Neural progenitor cell (in vitro differentiated cells): ENCODE results near the gene LVRN. TPM values are rescaled to one million over a fixed set of nuclear protein-coding genes. Genes with fewer than 3 reads are reported as not detected.

Experiments
- DNase-seq: peaks from one replicate; pipeline ENCODE4 v3.0.0-alpha.2; 2016; ENCODE audit warnings: low spot score
- H2AFZ ChIP-seq: fragments of 200-600 bp; sonication (generic); replicated peaks from 2 replicates; pipeline ENCODE4 v1.6.1; 2016; ENCODE audit warnings: antibody characterized with exemption
- H3F3A ChIP-seq: fragments of 200-600 bp; sonication (generic); 2 replicates; pipeline ENCODE4 v1.6.1; 2016; ENCODE audit warnings: antibody characterized with exemption, low read depth
- H3K27ac ChIP-seq: fragments of 200-600 bp; sonication (generic); 2 replicates; pipeline ENCODE4 v1.5.1; 2016; ENCODE audit warnings: mild to moderate bottlenecking
- H3K27me3 ChIP-seq: fragments of 200-600 bp; sonication (generic); 2 replicates; pipeline ENCODE4 v1.6.1; 2016; ENCODE audit warnings: mild to moderate bottlenecking, moderate library complexity
- H3K36me3 ChIP-seq: fragments of 200-600 bp; sonication (generic); 2 replicates; pipeline ENCODE4 v1.5.1; 2016
- H3K4me1 ChIP-seq: fragments of 200-600 bp; sonication (generic); 2 replicates; pipeline ENCODE4 v1.6.1; 2016; ENCODE audit warnings: mixed run types
- H3K4me2 ChIP-seq: fragments of 200-600 bp; sonication (generic); 2 replicates; pipeline ENCODE4 v1.6.1; 2016
- H3K4me3 ChIP-seq: fragments of 200-600 bp; sonication (generic); 2 replicates; pipeline ENCODE4 v1.5.1; 2016
- H3K79me2 ChIP-seq: fragments of 200-600 bp; sonication (generic); 2 replicates; pipeline ENCODE4 v1.6.1; 2016; ENCODE audit warnings: low read depth
- H3K9ac ChIP-seq: fragments of 200-600 bp; sonication (generic); 2 replicates; pipeline ENCODE4 v1.6.1; 2016
- H3K9me3 ChIP-seq: fragments of 200-600 bp; sonication (generic); 2 replicates; pipeline ENCODE4 v1.5.1; 2016; ENCODE audit warnings: low read depth
- H4K20me1 ChIP-seq: fragments of 200-600 bp; sonication (generic); 2 replicates; pipeline ENCODE4 v1.6.1; 2016; ENCODE audit warnings: low read depth
- H3K27ac Mint-ChIP-seq: 3 replicates; pipeline ENCODE4 v1.8.0; 2021; ENCODE audit warnings: mixed read lengths
- H3K27me3 Mint-ChIP-seq: 2 replicates; pipeline ENCODE4 v1.8.0; 2022; ENCODE audit warnings: low read depth, mild to moderate bottlenecking, inconsistent platforms, moderate library complexity, mixed read lengths; ENCODE audit not compliant: insufficient read depth
- H3K36me3 Mint-ChIP-seq: 3 replicates; pipeline ENCODE4 v1.8.0; 2021; ENCODE audit warnings: mixed read lengths
- H3K4me1 Mint-ChIP-seq: 3 replicates; pipeline ENCODE4 v1.8.0; 2021; ENCODE audit warnings: mixed read lengths
- H3K4me3 Mint-ChIP-seq: 3 replicates; pipeline ENCODE4 v1.8.0; 2021; ENCODE audit warnings: mild to moderate bottlenecking, moderate library complexity, mixed read lengths
- H3K9me3 Mint-ChIP-seq: 3 replicates; pipeline ENCODE4 v1.8.0; 2020; ENCODE audit warnings: mixed read lengths
- EZH2 ChIP-seq: fragments of 200-600 bp; sonication (generic); IDR thresholded peaks from 2 replicates; pipeline ENCODE4 v1.6.1; 2017; ENCODE audit warnings: antibody characterized with exemption, mild to moderate bottlenecking, moderate library complexity
- EZH2phosphoT487 ChIP-seq: fragments of 200-600 bp; sonication (generic); IDR thresholded peaks from 2 replicates; pipeline ENCODE4 v1.6.1; 2017; ENCODE audit warnings: antibody characterized with exemption
- total RNA-seq: library from RNA; depleted of rRNA; stranded (reverse); fragments of >200 nt; gene quantifications from 2 replicates; pipeline ENCODE4 v1.2.3, GENCODE V29; 2015; ENCODE audit warnings: low replicate concordance
- TF ChIP-seq, protein P1 (sequence below): fragments of 200-600 bp; sonication (generic); IDR thresholded peaks from 2 replicates; pipeline ENCODE4 v1.5.1; 2017; ENCODE audit warnings: antibody characterized with exemption, mild to moderate bottlenecking

LVRN gene
- total RNA-seq, 1 donor from 2014 or later = 0.41 TPM

DNA sequence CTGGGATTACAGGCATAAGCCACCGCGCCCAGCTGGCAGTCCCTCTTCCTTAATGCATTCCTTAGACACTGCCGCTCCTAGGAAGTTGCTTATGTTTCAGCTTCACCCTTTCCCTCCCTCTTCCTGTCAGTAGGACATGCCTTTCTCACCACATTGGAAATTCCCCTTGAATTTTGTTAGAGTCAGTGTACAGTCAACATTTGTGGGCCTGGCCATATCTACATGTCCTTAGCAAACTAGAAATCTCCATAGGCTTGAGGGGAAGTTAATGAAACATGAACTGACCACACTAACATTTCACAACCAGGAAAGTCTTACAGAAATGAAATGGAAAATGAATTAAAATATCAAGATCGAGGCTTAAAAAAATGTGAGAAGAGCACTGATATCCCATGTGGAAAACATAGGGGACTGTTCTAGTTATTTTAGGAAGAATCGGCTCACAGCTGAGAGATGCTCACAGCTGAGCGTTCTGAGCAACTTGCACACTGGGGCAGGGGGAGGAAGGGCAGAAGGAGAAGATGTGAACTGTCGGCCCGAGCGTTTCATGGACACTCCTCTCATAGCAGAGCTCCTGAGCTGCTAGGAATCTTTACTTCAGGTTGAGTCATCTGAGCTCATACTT, 21.1 kb upstream of the LVRN start:
- H3K4me1 Mint-ChIP-seq = peaks cover 11% of the 10 kb centered on the region

DNA sequence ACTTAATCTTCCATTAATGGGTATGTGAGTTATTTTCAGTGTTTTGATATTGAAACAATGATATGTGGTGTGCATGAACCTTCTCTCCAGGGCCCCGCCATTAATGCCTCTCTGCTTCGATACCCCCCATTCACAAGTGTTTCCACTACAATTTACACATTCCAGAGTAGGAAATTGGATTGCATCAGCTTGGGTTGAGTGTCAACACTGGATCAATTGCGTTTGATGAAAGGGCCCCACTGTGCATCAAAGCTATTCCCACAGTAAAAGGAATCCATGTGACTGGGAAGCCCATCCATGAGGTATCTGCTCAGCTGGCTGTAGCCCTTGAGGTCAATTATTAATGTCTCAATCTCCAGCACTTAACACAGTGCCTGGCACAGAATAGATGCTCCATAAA, 17.8 kb upstream of the LVRN start:
- Mint-ChIP-seq H3K9me3 (peaks cover 8% of the 10 kb centered on the region), H3K4me3 (no peak overlapping the region), H3K27me3 (no peaks in the 10 kb centered on the region), H3K4me1 (peaks cover 1% of the 10 kb centered on the region), H3K27ac (no peak overlapping the region), H3K36me3 (no peaks in the 10 kb centered on the region)
- H3K4me1 ChIP-seq = no peaks in the 10 kb centered on the region
- H3K9ac ChIP-seq = no peak overlapping the region
- no peaks in the 10 kb centered on the region for H3K79me2 ChIP-seq
- H3K27ac ChIP-seq = no peak overlapping the region
- H3K36me3 ChIP-seq = no peaks in the 10 kb centered on the region
- H3K27me3 ChIP-seq = no peaks in the 10 kb centered on the region
- H3K4me3 ChIP-seq = no peak overlapping the region
- no peak overlapping the region for H3K4me2 ChIP-seq
- TF ChIP-seq, protein P1, sequence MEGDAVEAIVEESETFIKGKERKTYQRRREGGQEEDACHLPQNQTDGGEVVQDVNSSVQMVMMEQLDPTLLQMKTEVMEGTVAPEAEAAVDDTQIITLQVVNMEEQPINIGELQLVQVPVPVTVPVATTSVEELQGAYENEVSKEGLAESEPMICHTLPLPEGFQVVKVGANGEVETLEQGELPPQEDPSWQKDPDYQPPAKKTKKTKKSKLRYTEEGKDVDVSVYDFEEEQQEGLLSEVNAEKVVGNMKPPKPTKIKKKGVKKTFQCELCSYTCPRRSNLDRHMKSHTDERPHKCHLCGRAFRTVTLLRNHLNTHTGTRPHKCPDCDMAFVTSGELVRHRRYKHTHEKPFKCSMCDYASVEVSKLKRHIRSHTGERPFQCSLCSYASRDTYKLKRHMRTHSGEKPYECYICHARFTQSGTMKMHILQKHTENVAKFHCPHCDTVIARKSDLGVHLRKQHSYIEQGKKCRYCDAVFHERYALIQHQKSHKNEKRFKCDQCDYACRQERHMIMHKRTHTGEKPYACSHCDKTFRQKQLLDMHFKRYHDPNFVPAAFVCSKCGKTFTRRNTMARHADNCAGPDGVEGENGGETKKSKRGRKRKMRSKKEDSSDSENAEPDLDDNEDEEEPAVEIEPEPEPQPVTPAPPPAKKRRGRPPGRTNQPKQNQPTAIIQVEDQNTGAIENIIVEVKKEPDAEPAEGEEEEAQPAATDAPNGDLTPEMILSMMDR = no peak
- no peaks in the 10 kb centered on the region for H3K9me3 ChIP-seq
- no peaks in the 10 kb centered on the region for H3F3A ChIP-seq
- H2AFZ ChIP-seq = no peak overlapping the region
- no peak for DNase-seq
- no peaks in the 10 kb centered on the region for H4K20me1 ChIP-seq

More for the DNA sequence above, 21.1 kb upstream of the LVRN start:
- no peaks in the 10 kb centered on the region for H3K27me3 Mint-ChIP-seq
- H3K27ac ChIP-seq = no peak overlapping the region
- H2AFZ ChIP-seq = no peak overlapping the region
- no peak overlapping the region for H3K4me3 ChIP-seq
- H3K36me3 Mint-ChIP-seq = no peaks in the 10 kb centered on the region
- no peak overlapping the region for H3K4me3 Mint-ChIP-seq
- DNase-seq = no peak
- H3K9me3 ChIP-seq = no peaks in the 10 kb centered on the region
- H3K36me3 ChIP-seq = no peaks in the 10 kb centered on the region
- no peaks in the 10 kb centered on the region for H3K79me2 ChIP-seq
- no peaks in the 10 kb centered on the region for H3F3A ChIP-seq
- peaks cover 8% of the 10 kb centered on the region for H3K9me3 Mint-ChIP-seq
- no peaks in the 10 kb centered on the region for H3K27me3 ChIP-seq
- H3K27ac Mint-ChIP-seq = peak overlapping the region; percentile 36
- H3K9ac ChIP-seq = no peak overlapping the region
- H3K4me1 ChIP-seq = peaks cover 11% of the 10 kb centered on the region
- no peak for TF ChIP-seq EZH2phosphoT487
- TF ChIP-seq, protein P1 = no peak
- no peak for TF ChIP-seq EZH2
- no peak overlapping the region for H3K4me2 ChIP-seq
- no peaks in the 10 kb centered on the region for H4K20me1 ChIP-seq

DNA sequence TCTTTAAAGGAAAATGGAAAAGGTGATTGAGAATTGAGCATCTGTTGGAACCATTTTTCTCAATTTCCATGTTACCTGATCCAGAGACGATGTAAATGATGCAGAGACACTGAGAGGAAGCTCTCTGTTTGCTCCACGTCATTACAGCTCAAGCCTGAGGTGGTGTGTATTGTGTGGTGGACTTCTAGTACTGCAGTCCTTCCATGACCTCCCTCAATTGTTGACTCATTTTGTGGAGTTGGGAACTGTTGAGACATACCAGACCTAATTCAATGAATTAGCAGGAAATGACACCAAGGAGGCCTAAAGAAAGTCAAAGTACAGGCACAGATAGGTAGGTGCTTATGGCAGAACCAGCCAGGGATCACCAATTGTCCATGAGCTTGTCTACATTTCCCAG, 15.6 kb upstream of the LVRN start:
- peaks cover 4% of the 10 kb centered on the region for H3K9me3 Mint-ChIP-seq
- Histone ChIP-seq H3K9me3 (no peaks in the 10 kb centered on the region), H3K9ac (no peak overlapping the region), H3K36me3 (no peaks in the 10 kb centered on the region), H2AFZ (no peak overlapping the region), H4K20me1 (no peaks in the 10 kb centered on the region), H3K27ac (no peak overlapping the region), H3K79me2 (no peaks in the 10 kb centered on the region), H3K4me2 (no peak overlapping the region), H3K27me3 (no peaks in the 10 kb centered on the region), H3K4me1 (no peaks in the 10 kb centered on the region), H3K4me3 (no peak overlapping the region), H3F3A (no peaks in the 10 kb centered on the region)
- no peaks in the 10 kb centered on the region for H3K36me3 Mint-ChIP-seq
- no peaks in the 10 kb centered on the region for H3K4me1 Mint-ChIP-seq
- H3K27me3 Mint-ChIP-seq = no peaks in the 10 kb centered on the region
- DNase-seq = no peak
- TF ChIP-seq EZH2 = no peak
- TF ChIP-seq EZH2phosphoT487 = no peak
- TF ChIP-seq, protein P1 = no peak
- no peak overlapping the region for H3K27ac Mint-ChIP-seq
- H3K4me3 Mint-ChIP-seq = no peak overlapping the region
